ENCODE measurements around the gene NMNAT3.

Gene NMNAT3

GRCh38 chr3:139541532-139542288 lies 136.1 kb downstream of the NMNAT3 start:
- no peak for DNase-seq (ENCODE audit: low spot score)

GRCh38 chr3:139540651-139541531 lies 136.9 kb downstream of the NMNAT3 start:
- DNase-seq (ENCODE audit: low spot score): no peak

GRCh38 chr3:139538733-139539132 lies 139.0 kb downstream of the NMNAT3 start:
- DNase-seq (ENCODE audit: low spot score): no peak

- DNase-seq (ENCODE audit: low spot score): no peak
These were observed 139.8 kb downstream of the NMNAT3 start for GRCh38 chr3:139537795-139538621.

- no peak for DNase-seq (ENCODE audit: low spot score)
These were observed 140.4 kb downstream of the NMNAT3 start for GRCh38 chr3:139537361-139537760.

- no peak for DNase-seq (ENCODE audit: low spot score)
These were observed 142.5 kb downstream of the NMNAT3 start for GRCh38 chr3:139534992-139535879.

- no peak for DNase-seq (ENCODE audit: low spot score)
These were observed 143.3 kb downstream of the NMNAT3 start for GRCh38 chr3:139534455-139534812.

GRCh38 chr3:139533781-139534454 lies 143.9 kb downstream of the NMNAT3 start:
- peak; percentile 37 for DNase-seq (ENCODE audit: low spot score)

GRCh38 chr3:139532976-139533375 lies 144.8 kb downstream of the NMNAT3 start:
- no peak for DNase-seq (ENCODE audit: low spot score)

- DNase-seq (ENCODE audit: low spot score): no peak
These were observed 147.1 kb downstream of the NMNAT3 start for GRCh38 chr3:139530717-139531116.

GRCh38 chr3:139529662-139530061 lies 148.1 kb downstream of the NMNAT3 start:
- DNase-seq (ENCODE audit: low spot score): no peak

- no peak for DNase-seq (ENCODE audit: low spot score)
These were observed 148.8 kb downstream of the NMNAT3 start for GRCh38 chr3:139528924-139529323.

GRCh38 chr3:139528281-139528680 lies 149.5 kb downstream of the NMNAT3 start:
- DNase-seq (ENCODE audit: low spot score): no peak

GRCh38 chr3:139527265-139527664 lies 150.5 kb downstream of the NMNAT3 start:
- DNase-seq (ENCODE audit: low spot score): no peak

- no peak for DNase-seq (ENCODE audit: low spot score)
These were observed 151.6 kb downstream of the NMNAT3 start for GRCh38 chr3:139526146-139526545.

GRCh38 chr3:139524841-139525636 lies 152.7 kb downstream of the NMNAT3 start:
- no peak for DNase-seq (ENCODE audit: low spot score)

GRCh38 chr3:139523718-139524117 lies 154.1 kb downstream of the NMNAT3 start:
- peak; percentile 44 for DNase-seq (ENCODE audit: low spot score)

- no peak for DNase-seq (ENCODE audit: low spot score)
These were observed 154.6 kb downstream of the NMNAT3 start for GRCh38 chr3:139523166-139523565.

GRCh38 chr3:139522421-139522820 lies 155.4 kb downstream of the NMNAT3 start:
- peak; percentile 72 for DNase-seq (ENCODE audit: low spot score)

- no peak for DNase-seq (ENCODE audit: low spot score)
These were observed 156.0 kb downstream of the NMNAT3 start for GRCh38 chr3:139521816-139522215.

All from iPS-NIHi11 (cell line).